Activated CD8-positive, alpha-beta T cell treated with anti-CD3 and anti-CD28 coated beads for 36 hours (primary cell): ENCODE data around the gene IGF2R. TPM values are rescaled to one million over a fixed set of nuclear protein-coding genes. Genes with fewer than 3 reads are reported as not detected.
A peak's percentile ranks its signal among the peaks of the same experiment; 100 is the strongest.

ENCODE experiments used
- ATAC-seq: fragments of 200-7000 bp; cut with Tn5 transposase; one replicate; pipeline ENCODE4 v1.10.0; 2021; ENCODE audit warnings: mild to moderate bottlenecking, moderate library complexity
- CTCF ChIA-PET: fragments of 350-600 bp; sonication (Branson Sonifier 250); formaldehyde crosslinking; loops from one replicate; lab custom pipeline; 2021; ENCODE audit warnings: antibody characterized with exemption; lab: Charles Lee
- POLR2A ChIA-PET: fragments of 350-600 bp; sonication (Branson Sonifier 250); formaldehyde crosslinking; loops from one replicate; lab custom pipeline; 2021; ENCODE audit warnings: antibody characterized with exemption; lab: Charles Lee
- DNase-seq: peaks from one replicate; pipeline ENCODE4 v3.0.0-alpha.2; 2020
- H3K27ac Mint-ChIP-seq: one replicate; pipeline ENCODE4 v1.8.0; 2021; ENCODE audit warnings: mild to moderate bottlenecking, mixed read lengths
- H3K27me3 Mint-ChIP-seq: one replicate; pipeline ENCODE4 v1.8.0; 2021; ENCODE audit warnings: mixed read lengths
- H3K36me3 Mint-ChIP-seq: one replicate; pipeline ENCODE4 v1.8.0; 2021; ENCODE audit warnings: low read depth, mixed read lengths
- H3K4me1 Mint-ChIP-seq: one replicate; pipeline ENCODE4 v1.8.0; 2021; ENCODE audit warnings: low read depth, mixed read lengths
- H3K4me3 Mint-ChIP-seq: one replicate; pipeline ENCODE4 v1.8.0; 2021; ENCODE audit warnings: mild to moderate bottlenecking, moderate library complexity, mixed read lengths
- H3K9me3 Mint-ChIP-seq: one replicate; pipeline ENCODE4 v1.8.0; 2021; ENCODE audit warnings: mixed read lengths
- intact Hi-C: fragments of 100-400 bp; cut with micrococcal nuclease; formaldehyde crosslinking; loops from one replicate; pipeline ENCODE4 v1.10.0; 2022
- total RNA-seq, 2 experiments: library from RNA; stranded (reverse); gene quantifications; one replicate each; pipeline ENCODE4 v1.2.3, GENCODE V29; 2021
- TF ChIP-seq, protein P1 (sequence below): fragments of 200-600 bp; IDR thresholded peaks from one replicate; pipeline ENCODE4 v1.8.0; 2022; ENCODE audit warnings: antibody characterized with exemption, mild to moderate bottlenecking

The IGF2R gene
- total RNA-seq, 2 experiments from 2014 or later = 81.7 to 82.4 TPM

DNA sequence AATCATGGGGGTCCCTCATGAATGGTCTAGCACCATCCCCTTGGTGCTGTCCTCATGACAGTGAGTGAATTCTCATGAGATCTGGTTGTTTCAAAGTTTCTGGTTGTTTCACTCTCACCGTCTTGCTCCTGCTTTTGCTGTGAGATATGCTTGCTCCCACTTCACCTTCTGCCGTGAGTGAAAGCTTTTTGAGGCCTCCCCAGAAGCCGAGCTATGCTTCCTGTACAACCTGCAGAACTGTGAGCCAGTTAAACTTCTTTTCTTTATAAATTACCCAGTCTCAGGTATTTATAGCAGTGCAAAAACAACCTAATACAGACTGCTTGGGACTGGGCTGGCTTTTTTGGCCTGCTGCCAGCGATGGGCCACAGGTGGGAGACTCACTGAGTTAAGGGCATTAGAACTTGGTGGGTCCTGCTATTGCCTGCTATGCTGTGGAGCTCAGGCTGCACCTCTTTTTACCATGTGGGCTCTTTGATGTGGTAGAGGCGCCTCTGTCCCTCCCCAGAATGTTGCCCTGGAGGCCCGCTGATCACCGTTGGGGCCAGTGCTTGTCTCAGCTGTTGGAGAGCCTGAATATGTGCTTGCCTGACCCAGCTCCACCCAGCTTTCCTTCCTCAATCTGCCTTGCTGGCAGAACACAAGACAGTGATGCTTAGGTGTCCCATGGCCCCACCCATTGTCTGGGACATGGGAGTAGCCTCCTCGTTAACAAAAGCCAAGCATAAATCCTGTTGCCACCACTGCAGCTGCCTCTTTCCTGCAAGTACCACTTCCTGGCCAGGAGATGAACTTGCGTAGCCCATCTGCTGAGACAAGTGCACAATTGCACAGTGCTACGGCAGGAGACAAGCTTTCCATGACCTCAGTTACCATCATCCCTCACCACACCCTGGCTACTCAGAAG is 47.1 kb downstream of the IGF2R start:
- TF ChIP-seq, protein P1, sequence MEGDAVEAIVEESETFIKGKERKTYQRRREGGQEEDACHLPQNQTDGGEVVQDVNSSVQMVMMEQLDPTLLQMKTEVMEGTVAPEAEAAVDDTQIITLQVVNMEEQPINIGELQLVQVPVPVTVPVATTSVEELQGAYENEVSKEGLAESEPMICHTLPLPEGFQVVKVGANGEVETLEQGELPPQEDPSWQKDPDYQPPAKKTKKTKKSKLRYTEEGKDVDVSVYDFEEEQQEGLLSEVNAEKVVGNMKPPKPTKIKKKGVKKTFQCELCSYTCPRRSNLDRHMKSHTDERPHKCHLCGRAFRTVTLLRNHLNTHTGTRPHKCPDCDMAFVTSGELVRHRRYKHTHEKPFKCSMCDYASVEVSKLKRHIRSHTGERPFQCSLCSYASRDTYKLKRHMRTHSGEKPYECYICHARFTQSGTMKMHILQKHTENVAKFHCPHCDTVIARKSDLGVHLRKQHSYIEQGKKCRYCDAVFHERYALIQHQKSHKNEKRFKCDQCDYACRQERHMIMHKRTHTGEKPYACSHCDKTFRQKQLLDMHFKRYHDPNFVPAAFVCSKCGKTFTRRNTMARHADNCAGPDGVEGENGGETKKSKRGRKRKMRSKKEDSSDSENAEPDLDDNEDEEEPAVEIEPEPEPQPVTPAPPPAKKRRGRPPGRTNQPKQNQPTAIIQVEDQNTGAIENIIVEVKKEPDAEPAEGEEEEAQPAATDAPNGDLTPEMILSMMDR = no peak
- POLR2A ChIA-PET = interaction anchor here (0.6 to 3.1 kb wide), 7 partner anchors 9 to 61 kb away, joined by 3 to 18 read pairs (median 4); no protein-coding TSS in a partner anchor
- DNase-seq = peak; percentile 70
- peak; percentile 82 for ATAC-seq
- peaks cover 68% of the 10 kb centered on the region for H3K4me1 Mint-ChIP-seq
- peak overlapping the region; percentile 33 for H3K4me3 Mint-ChIP-seq
- CTCF ChIA-PET = interaction anchor here (0.9 to 1.2 kb wide), 3 partner anchors 9 to 36 kb away, joined by 3 read pairs; no protein-coding TSS in a partner anchor
- no peaks in the 10 kb centered on the region for H3K27me3 Mint-ChIP-seq
- peaks cover 76% of the 10 kb centered on the region for H3K36me3 Mint-ChIP-seq
- peaks cover 3% of the 10 kb centered on the region for H3K9me3 Mint-ChIP-seq
- peak overlapping the region; percentile 84 for H3K27ac Mint-ChIP-seq
- intact Hi-C loops = loop anchor here (5.0 kb wide), 1 partner anchor 34 kb away; no protein-coding TSS in a partner anchor

DNA sequence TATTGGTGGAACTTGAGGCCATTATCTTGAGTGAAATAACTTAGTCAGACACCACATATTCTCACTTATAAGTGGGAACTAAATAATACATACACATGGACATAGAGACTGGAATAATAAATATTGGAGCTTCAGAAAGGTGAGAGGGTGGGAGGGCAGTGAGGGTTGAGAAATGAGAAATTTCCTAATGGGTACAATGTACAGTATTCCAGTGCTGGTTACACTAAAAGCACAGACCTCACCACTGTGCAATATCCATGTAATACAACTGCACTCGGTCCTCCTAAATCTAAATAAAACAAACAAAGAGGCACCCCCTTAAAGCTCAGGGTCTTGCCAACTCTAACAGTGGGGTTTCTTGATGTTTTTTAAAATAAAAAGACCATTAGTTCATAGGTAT is 53.2 kb downstream of the IGF2R start:
- H3K4me1 Mint-ChIP-seq = peaks cover 19% of the 10 kb centered on the region
- intact Hi-C loops = no loop called here
- no peak overlapping the region for H3K4me3 Mint-ChIP-seq
- peaks cover 34% of the 10 kb centered on the region for H3K36me3 Mint-ChIP-seq
- no peaks in the 10 kb centered on the region for H3K9me3 Mint-ChIP-seq
- ChIA-PET POLR2A (no interaction called here), CTCF (interaction anchor here (1.8 kb wide), 1 partner anchor 15 kb away, joined by 5 read pairs; no protein-coding TSS in a partner anchor)
- no peak for DNase-seq
- TF ChIP-seq, protein P1 = no peak
- no peak for ATAC-seq
- H3K27ac Mint-ChIP-seq = no peak overlapping the region
- H3K27me3 Mint-ChIP-seq = no peaks in the 10 kb centered on the region

DNA sequence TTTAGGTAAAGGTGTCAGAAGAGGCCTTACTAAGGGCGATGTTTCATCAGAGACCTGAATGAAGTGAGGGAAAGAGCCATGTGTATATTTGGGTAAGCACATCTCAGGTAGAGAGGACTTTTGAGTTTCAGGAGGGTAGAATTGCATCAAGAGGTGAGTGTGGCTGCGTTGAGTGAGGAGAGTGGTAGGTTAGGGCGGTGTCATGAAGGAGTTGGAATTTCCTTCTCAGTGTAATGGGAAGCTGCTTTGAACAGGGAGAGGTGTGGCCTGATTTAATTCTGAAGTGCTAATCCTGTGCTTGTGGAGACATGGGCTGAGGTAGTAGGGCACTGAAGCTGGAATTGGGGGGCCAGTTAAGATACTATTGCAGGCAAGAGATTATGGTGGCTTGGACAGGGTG is 53.9 kb downstream of the IGF2R start:
- no peak for ATAC-seq
- Mint-ChIP-seq H3K27ac (no peak overlapping the region), H3K9me3 (no peaks in the 10 kb centered on the region), H3K27me3 (no peaks in the 10 kb centered on the region), H3K4me1 (peaks cover 16% of the 10 kb centered on the region), H3K4me3 (no peak overlapping the region), H3K36me3 (peaks cover 35% of the 10 kb centered on the region)
- ChIA-PET POLR2A (no interaction called here), CTCF (interaction anchor here (0.9 to 1.8 kb wide), 3 partner anchors 10 to 23 kb away, joined by 3 to 5 read pairs (median 3); no protein-coding TSS in a partner anchor)
- TF ChIP-seq, protein P1 = no peak
- no peak for DNase-seq
- intact Hi-C loops = no loop called here

DNA sequence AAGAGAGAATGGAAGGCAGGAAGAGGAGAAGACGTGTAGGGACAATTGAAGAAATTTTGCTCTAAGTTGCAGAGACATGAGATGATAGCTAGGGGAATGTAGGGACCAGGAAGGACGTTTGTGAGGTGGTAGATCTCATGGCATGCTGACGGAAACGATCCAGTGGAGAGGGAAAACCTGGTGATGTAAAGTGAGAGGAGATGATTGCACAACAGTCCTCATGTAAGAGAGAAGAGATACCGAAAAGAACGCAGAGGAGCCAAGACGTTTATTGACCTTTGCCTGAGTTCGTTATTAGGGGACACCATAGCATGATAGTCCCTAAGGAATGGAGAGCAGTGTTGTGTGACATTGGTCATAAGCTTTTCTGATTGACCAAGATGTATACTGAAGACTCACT is 55.3 kb downstream of the IGF2R start:
- no peak overlapping the region for H3K27ac Mint-ChIP-seq
- DNase-seq (no peak), ATAC-seq (no peak)
- ChIA-PET CTCF (no interaction called here), POLR2A (interaction anchor here (1.0 to 1.4 kb wide), 2 partner anchors 8 to 37 kb away, joined by 3 to 4 read pairs; no protein-coding TSS in a partner anchor)
- peaks cover 35% of the 10 kb centered on the region for H3K36me3 Mint-ChIP-seq
- H3K4me1 Mint-ChIP-seq = peaks cover 9% of the 10 kb centered on the region
- TF ChIP-seq, protein P1 = no peak
- H3K9me3 Mint-ChIP-seq = no peaks in the 10 kb centered on the region
- no peaks in the 10 kb centered on the region for H3K27me3 Mint-ChIP-seq
- H3K4me3 Mint-ChIP-seq = no peak overlapping the region
- intact Hi-C loops = no loop called here

DNA sequence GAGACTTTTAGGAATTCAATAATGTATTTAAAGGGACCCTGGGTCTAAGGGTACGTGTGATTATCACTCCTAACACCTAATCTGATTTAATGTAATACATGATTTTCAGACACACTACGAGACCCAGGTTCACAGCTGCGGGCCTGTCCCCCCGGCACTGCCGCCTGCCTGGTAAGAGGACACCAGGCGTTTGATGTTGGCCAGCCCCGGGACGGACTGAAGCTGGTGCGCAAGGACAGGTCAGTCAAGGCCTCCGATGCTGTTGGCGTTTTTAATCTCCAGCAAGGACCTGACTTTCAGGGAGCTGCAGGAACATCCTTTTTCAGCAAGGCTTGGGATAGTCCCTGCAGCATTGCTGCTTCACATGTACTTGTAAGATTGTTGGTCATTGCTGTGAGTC is 58.2 kb downstream of the IGF2R start:
- no peak for ATAC-seq
- no peak overlapping the region for H3K4me3 Mint-ChIP-seq
- peaks cover 8% of the 10 kb centered on the region for H3K4me1 Mint-ChIP-seq
- H3K27ac Mint-ChIP-seq = no peak overlapping the region
- ChIA-PET CTCF (interaction anchor here (0.9 to 1.6 kb wide), 3 partner anchors 11 to 165 kb away, joined by 3 read pairs; no protein-coding TSS in a partner anchor), POLR2A (no interaction called here)
- intact Hi-C loops = no loop called here
- no peak for DNase-seq
- no peaks in the 10 kb centered on the region for H3K27me3 Mint-ChIP-seq
- no peaks in the 10 kb centered on the region for H3K9me3 Mint-ChIP-seq
- peaks cover 43% of the 10 kb centered on the region for H3K36me3 Mint-ChIP-seq
- TF ChIP-seq, protein P1 = no peak
